ENCODE measurements around the gene AGAP5. TPM values are rescaled to one million over a fixed set of nuclear protein-coding genes. Genes with fewer than 3 reads are reported as not detected.

Gene AGAP5
- total and polyA plus RNA-seq, 2 of the 8 experiments (the other 6 are each of a cell fraction or from before 2014, with no cell fraction given): 5.4 to 6.0 TPM

DNA sequence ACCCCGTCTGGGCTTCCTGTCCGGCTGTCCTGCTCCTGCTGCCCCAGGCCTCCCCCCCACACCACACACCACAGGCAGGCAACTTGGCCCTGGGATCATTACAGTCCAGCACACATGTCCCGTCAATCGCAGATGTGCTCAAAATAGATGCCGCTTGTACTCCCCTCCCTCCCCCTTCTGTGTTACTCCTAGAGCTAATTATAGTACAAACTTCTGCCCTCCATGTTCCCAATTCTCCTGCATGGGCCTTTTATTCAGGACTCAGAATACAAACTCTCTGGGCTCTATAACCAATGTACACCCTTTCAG, 42.0 kb downstream of the AGAP5 start, which contains the start of gene SYNPO2L:
SYNPO2L (minus strand) TSS at position 40 of the 309 bp plus-strand sequence. CDS start 107 bp downstream, outside the sequence.
- H3K4me3 ChIP-seq (ENCODE audit: extremely low read depth in 1 of 4, insufficient read depth in 2 of 4, low read depth in 3 of 4, low read length in 4 of 4): no peak within 1 kb of the TSS
- no peak within 1 kb of the TSS for H3K18ac ChIP-seq (ENCODE audit: extremely low read depth, low read length)
- H3K4ac ChIP-seq (replicated peaks; ENCODE audit: insufficient read length, low read depth, low read length): no peak within 1 kb of the TSS
- H2BK20ac ChIP-seq (ENCODE audit: low read length): no peak within 1 kb of the TSS
- H3K36me3 ChIP-seq (ENCODE audit: control insufficient read depth in 2 of 4, insufficient read depth in 4 of 4, low read length in 3 of 4): no peaks in the 10 kb centered on the region
- H3K9me3 ChIP-seq (ENCODE audit: insufficient read depth in 2 of 2, low read depth in 1 of 2, low read length in 1 of 2): no peaks in the 10 kb centered on the region
- H2AFZ ChIP-seq (ENCODE audit: low read length): no peak within 1 kb of the TSS
- H3K79me2 ChIP-seq (ENCODE audit: control insufficient read depth in 1 of 2, insufficient read depth in 2 of 2, low read length in 2 of 2): no peaks in the 10 kb centered on the region
- no peak within 1 kb of the TSS for H3K4me2 ChIP-seq (ENCODE audit: insufficient read depth in 1 of 2, low read depth in 2 of 2, low read length in 2 of 2)
- no peaks in the 10 kb centered on the region for H3K79me1 ChIP-seq (ENCODE audit: low read depth, low read length)
- H3K14ac ChIP-seq (ENCODE audit: insufficient read length): no peak within 1 kb of the TSS
- H2BK12ac ChIP-seq (ENCODE audit: low read depth, low read length): no peak within 1 kb of the TSS
- H4K8ac ChIP-seq (ENCODE audit: extremely low read depth, insufficient read depth, low read length): no peak within 1 kb of the TSS; the same call in 1 of the 2 replicates
- no peak for TF ChIP-seq POLR2AphosphoS5 (IDR thresholded peaks at IDR 0.05; ENCODE audit: low read depth, low read length)
- TF ChIP-seq KDM5A (IDR thresholded peaks at IDR 0.05; ENCODE audit: low read length): no peak
- no peak for TF ChIP-seq CBX5 (IDR thresholded peaks at IDR 0.05; ENCODE audit: low read depth, low read length)
- TF ChIP-seq CHD1 (IDR thresholded peaks at IDR 0.05; ENCODE audit: low read depth, low read length): no peak
- no peak for TF ChIP-seq ZNF274 (IDR thresholded peaks at IDR 0.05; ENCODE audit: borderline replicate concordance, extremely low read depth, low read length)
- no peak for TF ChIP-seq MAFK (IDR thresholded peaks at IDR 0.05; ENCODE audit: low read depth, low read length)
- TF ChIP-seq PHF8 (conservative IDR thresholded peaks at IDR 0.05; ENCODE audit: low read depth, low read length): no peak
- TF ChIP-seq RXRA (IDR thresholded peaks at IDR 0.05; ENCODE audit: insufficient read depth, low read depth, low read length): no peak
- TF ChIP-seq RBBP5 (IDR thresholded peaks at IDR 0.05; ENCODE audit: borderline replicate concordance, low read depth, low read length): no peak
- no peak for TF ChIP-seq RFX5 (IDR thresholded peaks at IDR 0.05; ENCODE audit: borderline replicate concordance, low read depth, low read length)
- TF ChIP-seq BACH1 (IDR thresholded peaks at IDR 0.05; ENCODE audit: low read length): no peak
- TF ChIP-seq BCL11A (IDR thresholded peaks at IDR 0.05; ENCODE audit: low read depth in 2 of 2, low read length in 2 of 2): no peak
- H2BK120ac ChIP-seq (replicated peaks; ENCODE audit: low read depth, low read length): no peak within 1 kb of the TSS
- H3K27me3 ChIP-seq (replicated peaks in 1 of 4; ENCODE audit: control insufficient read depth in 3 of 4, extremely low read depth in 1 of 4, insufficient read depth in 3 of 4, low read length in 3 of 4): no peaks in the 10 kb centered on the region
- H3K9ac ChIP-seq (replicated peaks in 1 of 4; ENCODE audit: extremely low read depth in 1 of 4, low read depth in 3 of 4, low read length in 3 of 4): no peak within 1 kb of the TSS
- no peak within 1 kb of the TSS for H2AK5ac ChIP-seq (ENCODE audit: low read depth, low read length)
- H4K5ac ChIP-seq (ENCODE audit: insufficient read length, low read depth, low read length): no peak within 1 kb of the TSS
- H2BK5ac ChIP-seq (ENCODE audit: low read depth, low read length): no peak within 1 kb of the TSS
- DNase-seq (ENCODE audit: low read depth in 1 of 2, low spot score in 2 of 2): no peak
- WGBS, 2 experiments (ENCODE audit: extremely low coverage in 1 of 2, insufficient coverage in 1 of 2, insufficient read length in 1 of 2, insufficient replicate concordance in 2 of 2, low coverage in 1 of 2, low lambda C conversion rate in 2 of 2, missing lambda C conversion rate in 1 of 2): 100% methylated on average over 5 of the region's 5 CpGs; no CpG with 5 or more reads in 1 of the 2 experiments
- no peaks in the 10 kb centered on the region for H3K4me1 ChIP-seq (replicated peaks in 1 of 4; ENCODE audit: control insufficient read depth in 3 of 4, insufficient read depth in 4 of 4, low read length in 3 of 4)
- peaks cover 0 to 2% of the 10 kb centered on the region in 2 experiments for H4K20me1 ChIP-seq (replicated peaks in 1 of 2; ENCODE audit: control insufficient read depth in 1 of 2, insufficient read depth in 2 of 2, low read length in 2 of 2)
- H3K27ac ChIP-seq (ENCODE audit: low read depth, low read length): no peak within 1 kb of the TSS
- no peak within 1 kb of the TSS for H3K23ac ChIP-seq (ENCODE audit: insufficient read length)
- no peak within 1 kb of the TSS for H4K91ac ChIP-seq (replicated peaks; ENCODE audit: insufficient read length, low read length)
- ChIA-PET POLR2A (ENCODE audit: partially characterized antibody) (interaction anchor here (1.0 kb wide), 1 partner anchor 87 kb away, joined by 3 read pairs; no protein-coding TSS in a partner anchor), CTCF (ENCODE audit: partially characterized antibody) (interaction anchor here (0.6 to 1.0 kb wide), 2 partner anchors 12 to 354 kb away, joined by 3 read pairs; no protein-coding TSS in a partner anchor)
- FAIRE-seq: no peak
- no peak within 1 kb of the TSS for H2BK15ac ChIP-seq (ENCODE audit: low read length)
- no peak within 1 kb of the TSS for H3K56ac ChIP-seq (replicated peaks; ENCODE audit: insufficient read length, low read depth, low read length)
- H3K23me2 ChIP-seq (ENCODE audit: low read depth, low read length): no peaks in the 10 kb centered on the region
